ENCODE data around the gene ITPA. TPM values are rescaled to one million over a fixed set of nuclear protein-coding genes. Genes with fewer than 3 reads are reported as not detected.
A peak's percentile ranks its signal among the peaks of the same experiment; 100 is the strongest.

The ITPA gene
- total and polyA plus RNA-seq, 2 of the 13 experiments (the other 11 are each of a cell fraction or from before 2014, with no cell fraction given), result 60.1 to 103 TPM

DNA sequence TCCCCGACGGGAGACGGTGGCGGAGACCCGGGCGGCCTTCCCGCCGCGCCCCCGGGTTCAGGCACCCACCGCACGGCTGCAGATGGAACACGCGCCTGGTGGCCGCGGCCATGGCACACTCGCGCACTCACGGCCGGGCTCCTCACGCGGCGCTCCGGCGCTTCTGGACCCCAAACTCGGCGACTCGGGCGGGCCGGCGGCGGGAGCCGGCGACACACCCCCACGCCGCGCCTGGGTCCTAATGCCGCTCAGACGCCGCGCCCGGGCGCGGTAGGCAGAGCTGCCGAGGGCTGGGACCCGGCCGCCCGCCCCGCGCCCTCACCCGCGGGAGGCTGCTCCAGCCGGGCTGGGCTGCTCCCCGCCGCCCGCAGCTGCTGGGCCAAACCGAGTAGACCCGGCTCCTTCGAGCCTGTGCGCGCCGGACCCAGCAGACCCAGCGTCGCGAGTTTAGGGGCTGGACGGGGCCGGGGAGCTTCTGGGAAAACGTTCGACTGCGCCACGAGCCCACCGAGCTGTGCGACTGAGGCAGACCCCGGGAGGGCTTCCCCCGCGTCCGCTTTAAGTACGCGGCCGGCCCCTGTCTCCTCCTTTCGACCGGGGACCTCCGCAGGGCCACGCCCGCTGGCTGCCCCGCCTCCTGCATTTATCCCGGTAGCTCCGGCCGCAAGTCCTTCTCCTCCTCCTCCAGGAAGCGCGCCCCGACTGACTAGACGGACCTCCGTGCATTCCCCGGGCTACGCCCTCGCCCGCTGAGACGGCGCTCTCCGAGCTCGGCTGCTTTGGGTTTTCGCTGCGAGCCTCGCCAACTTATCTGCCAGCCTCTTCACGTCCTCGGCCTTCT, 29.9 kb downstream of the ITPA start, which contains the start of gene SLC4A11 (continued):
- TF ChIP-seq HNF4G (IDR thresholded peaks at IDR 0.05; ENCODE audit: borderline replicate concordance, low read depth, low read length) (peak; percentile 39; the same call in 1 of the 2 replicates), HNF4G (CRISPR knock-in tag; IDR thresholded peaks at IDR 0.05; ENCODE audit: borderline replicate concordance, low read depth) (peak; percentile 69; the same call in 1 of the 2 replicates), MIXL1 (CRISPR knock-in tag; IDR thresholded peaks at IDR 0.05) (peak; percentile 24; the same call in 1 of the 2 replicates), ZNF761 (CRISPR knock-in tag; conservative IDR thresholded peaks at IDR 0.05) (no peak), CEBPB (IDR thresholded peaks at IDR 0.05; ENCODE audit: borderline replicate concordance, low read depth, low read length) (no peak), IKZF4 (CRISPR knock-in tag; IDR thresholded peaks at IDR 0.05; ENCODE audit: borderline replicate concordance, low read depth, not compliant biosample characterization) (peak; percentile 62), CAMTA2 (CRISPR knock-in tag; IDR thresholded peaks at IDR 0.05; ENCODE audit: borderline replicate concordance) (no peak), EEA1 (CRISPR knock-in tag; IDR thresholded peaks at IDR 0.05; ENCODE audit: borderline replicate concordance) (no peak), ZNF713 (CRISPR knock-in tag; IDR thresholded peaks at IDR 0.05) (no peak), ZSCAN9 (CRISPR knock-in tag; IDR thresholded peaks at IDR 0.05; ENCODE audit: borderline replicate concordance) (0 out of 2 replicates have a peak, but pooled peaks have one; percentile 12), ZNF703 (CRISPR knock-in tag; IDR thresholded peaks at IDR 0.05; ENCODE audit: borderline replicate concordance) (0 out of 2 replicates have a peak, but pooled peaks have one; percentile 42), TSC22D2 (CRISPR knock-in tag; IDR thresholded peaks at IDR 0.05; ENCODE audit: borderline replicate concordance) (no peak), XBP1 (CRISPR knock-in tag; IDR thresholded peaks at IDR 0.05) (no peak), MED1 (CRISPR knock-in tag; IDR thresholded peaks at IDR 0.05) (no peak; the same call in 1 of the 2 replicates), GPN1 (CRISPR knock-in tag; IDR thresholded peaks at IDR 0.05; ENCODE audit: borderline replicate concordance) (no peak), NCOA2 (CRISPR knock-in tag; IDR thresholded peaks at IDR 0.05) (peak; percentile 28; the same call in 1 of the 2 replicates), ZNF879 (CRISPR knock-in tag; IDR thresholded peaks at IDR 0.05) (peak; percentile 11; the same call in 1 of the 2 replicates)
- TF ChIP-seq, protein P1, sequence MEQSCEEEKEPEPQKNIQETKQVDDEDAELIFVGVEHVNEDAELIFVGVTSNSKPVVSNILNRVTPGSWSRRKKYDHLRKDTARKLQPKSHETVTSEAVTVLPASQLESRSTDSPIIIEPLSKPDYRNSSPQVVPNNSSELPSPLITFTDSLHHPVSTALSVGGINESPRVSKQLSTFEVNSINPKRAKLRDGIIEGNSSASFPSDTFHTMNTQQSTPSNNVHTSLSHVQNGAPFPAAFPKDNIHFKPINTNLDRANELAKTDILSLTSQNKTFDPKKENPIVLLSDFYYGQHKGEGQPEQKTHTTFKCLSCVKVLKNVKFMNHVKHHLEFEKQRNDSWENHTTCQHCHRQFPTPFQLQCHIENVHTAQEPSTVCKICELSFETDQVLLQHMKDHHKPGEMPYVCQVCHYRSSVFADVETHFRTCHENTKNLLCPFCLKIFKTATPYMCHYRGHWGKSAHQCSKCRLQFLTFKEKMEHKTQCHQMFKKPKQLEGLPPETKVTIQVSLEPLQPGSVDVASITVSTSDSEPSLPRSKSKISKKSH (CRISPR knock-in tag; IDR thresholded peaks at IDR 0.05; ENCODE audit: borderline replicate concordance), result no peak; the same call in none of the 2 replicates
- TF ChIP-seq, protein P2, sequence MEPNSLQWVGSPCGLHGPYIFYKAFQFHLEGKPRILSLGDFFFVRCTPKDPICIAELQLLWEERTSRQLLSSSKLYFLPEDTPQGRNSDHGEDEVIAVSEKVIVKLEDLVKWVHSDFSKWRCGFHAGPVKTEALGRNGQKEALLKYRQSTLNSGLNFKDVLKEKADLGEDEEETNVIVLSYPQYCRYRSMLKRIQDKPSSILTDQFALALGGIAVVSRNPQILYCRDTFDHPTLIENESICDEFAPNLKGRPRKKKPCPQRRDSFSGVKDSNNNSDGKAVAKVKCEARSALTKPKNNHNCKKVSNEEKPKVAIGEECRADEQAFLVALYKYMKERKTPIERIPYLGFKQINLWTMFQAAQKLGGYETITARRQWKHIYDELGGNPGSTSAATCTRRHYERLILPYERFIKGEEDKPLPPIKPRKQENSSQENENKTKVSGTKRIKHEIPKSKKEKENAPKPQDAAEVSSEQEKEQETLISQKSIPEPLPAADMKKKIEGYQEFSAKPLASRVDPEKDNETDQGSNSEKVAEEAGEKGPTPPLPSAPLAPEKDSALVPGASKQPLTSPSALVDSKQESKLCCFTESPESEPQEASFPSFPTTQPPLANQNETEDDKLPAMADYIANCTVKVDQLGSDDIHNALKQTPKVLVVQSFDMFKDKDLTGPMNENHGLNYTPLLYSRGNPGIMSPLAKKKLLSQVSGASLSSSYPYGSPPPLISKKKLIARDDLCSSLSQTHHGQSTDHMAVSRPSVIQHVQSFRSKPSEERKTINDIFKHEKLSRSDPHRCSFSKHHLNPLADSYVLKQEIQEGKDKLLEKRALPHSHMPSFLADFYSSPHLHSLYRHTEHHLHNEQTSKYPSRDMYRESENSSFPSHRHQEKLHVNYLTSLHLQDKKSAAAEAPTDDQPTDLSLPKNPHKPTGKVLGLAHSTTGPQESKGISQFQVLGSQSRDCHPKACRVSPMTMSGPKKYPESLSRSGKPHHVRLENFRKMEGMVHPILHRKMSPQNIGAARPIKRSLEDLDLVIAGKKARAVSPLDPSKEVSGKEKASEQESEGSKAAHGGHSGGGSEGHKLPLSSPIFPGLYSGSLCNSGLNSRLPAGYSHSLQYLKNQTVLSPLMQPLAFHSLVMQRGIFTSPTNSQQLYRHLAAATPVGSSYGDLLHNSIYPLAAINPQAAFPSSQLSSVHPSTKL (CRISPR knock-in tag; IDR thresholded peaks at IDR 0.05), result no peak; the same call in 1 of the 2 replicates
- TF ChIP-seq, protein P3, sequence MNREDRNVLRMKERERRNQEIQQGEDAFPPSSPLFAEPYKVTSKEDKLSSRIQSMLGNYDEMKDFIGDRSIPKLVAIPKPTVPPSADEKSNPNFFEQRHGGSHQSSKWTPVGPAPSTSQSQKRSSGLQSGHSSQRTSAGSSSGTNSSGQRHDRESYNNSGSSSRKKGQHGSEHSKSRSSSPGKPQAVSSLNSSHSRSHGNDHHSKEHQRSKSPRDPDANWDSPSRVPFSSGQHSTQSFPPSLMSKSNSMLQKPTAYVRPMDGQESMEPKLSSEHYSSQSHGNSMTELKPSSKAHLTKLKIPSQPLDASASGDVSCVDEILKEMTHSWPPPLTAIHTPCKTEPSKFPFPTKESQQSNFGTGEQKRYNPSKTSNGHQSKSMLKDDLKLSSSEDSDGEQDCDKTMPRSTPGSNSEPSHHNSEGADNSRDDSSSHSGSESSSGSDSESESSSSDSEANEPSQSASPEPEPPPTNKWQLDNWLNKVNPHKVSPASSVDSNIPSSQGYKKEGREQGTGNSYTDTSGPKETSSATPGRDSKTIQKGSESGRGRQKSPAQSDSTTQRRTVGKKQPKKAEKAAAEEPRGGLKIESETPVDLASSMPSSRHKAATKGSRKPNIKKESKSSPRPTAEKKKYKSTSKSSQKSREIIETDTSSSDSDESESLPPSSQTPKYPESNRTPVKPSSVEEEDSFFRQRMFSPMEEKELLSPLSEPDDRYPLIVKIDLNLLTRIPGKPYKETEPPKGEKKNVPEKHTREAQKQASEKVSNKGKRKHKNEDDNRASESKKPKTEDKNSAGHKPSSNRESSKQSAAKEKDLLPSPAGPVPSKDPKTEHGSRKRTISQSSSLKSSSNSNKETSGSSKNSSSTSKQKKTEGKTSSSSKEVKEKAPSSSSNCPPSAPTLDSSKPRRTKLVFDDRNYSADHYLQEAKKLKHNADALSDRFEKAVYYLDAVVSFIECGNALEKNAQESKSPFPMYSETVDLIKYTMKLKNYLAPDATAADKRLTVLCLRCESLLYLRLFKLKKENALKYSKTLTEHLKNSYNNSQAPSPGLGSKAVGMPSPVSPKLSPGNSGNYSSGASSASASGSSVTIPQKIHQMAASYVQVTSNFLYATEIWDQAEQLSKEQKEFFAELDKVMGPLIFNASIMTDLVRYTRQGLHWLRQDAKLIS (CRISPR knock-in tag; IDR thresholded peaks at IDR 0.05), result peak; percentile 22; the same call in 1 of the 2 replicates

All from HepG2 (cell line).